ENCODE data around the gene SCYGR8.
A peak's percentile ranks its signal among the peaks of the same experiment; 100 is the strongest.

SCYGR8 gene

DNA sequence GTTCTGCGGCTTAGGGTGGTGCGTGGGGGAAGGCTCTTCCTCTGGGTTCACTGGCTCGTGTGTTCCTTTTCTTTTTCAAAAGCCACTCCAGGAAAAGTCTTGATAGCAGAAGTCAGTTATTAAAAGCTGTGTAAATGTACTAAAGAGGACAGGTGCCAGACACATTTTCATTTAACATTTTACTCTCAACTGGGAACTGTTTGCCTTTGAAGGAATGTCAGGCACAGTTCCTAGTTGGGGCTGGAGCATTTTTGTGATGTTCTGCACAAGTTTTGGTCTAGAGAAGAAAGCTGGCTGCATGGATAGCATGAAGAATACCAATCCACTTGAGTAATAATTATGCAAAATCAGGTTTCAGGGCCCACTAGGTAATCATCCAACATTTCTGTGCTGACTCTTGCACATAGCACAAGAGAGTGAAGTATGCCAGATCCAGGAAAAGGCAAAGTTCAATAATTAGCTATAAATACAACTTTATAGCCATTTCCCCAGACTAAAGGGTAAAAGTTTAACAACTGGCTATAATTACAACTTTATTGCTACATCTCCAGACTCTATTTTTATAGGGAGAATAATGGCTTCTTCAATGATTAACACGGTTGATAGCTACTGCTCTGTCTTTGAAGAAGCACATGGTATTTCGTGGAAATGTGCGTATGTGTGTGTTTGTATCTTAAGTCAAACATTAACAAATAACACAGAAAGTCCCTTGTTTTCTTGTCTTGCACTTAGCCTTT, 16.2 kb downstream of the SCYGR8 start:
- no peak for DNase-seq

- DNase-seq = no peak
These were observed 20.2 kb downstream of the SCYGR8 start for GRCh38 chr2:227765788-227766372.

GRCh38 chr2:227766373-227766883, 20.7 kb downstream of the SCYGR8 start:
- peak; percentile 93 for DNase-seq

GRCh38 chr2:227767830-227768229, 22.1 kb downstream of the SCYGR8 start:
- no peak for DNase-seq

- peak; percentile 93 for DNase-seq
These were observed 26.5 kb downstream of the SCYGR8 start for GRCh38 chr2:227772197-227772661.

DNA sequence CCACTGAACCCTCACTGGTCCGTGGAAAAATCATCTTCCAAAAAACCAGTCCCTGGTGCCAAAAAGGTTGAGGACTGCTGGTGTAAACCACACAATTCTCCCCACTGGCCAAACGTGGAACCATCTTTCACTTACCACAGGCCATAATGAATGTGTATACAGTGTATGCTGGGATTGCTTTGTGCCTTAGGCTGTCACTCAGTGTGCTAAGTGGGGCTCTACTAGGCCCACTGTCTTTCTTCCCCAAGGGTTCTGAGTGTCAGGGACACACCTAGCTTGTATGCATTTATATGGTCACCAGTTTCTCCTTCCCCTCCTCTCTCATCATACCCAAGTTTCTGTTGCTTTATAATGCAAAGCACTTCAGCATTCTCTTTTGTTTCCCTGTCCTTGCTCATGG, 27.2 kb downstream of the SCYGR8 start:
- DNase-seq = no peak

DNA sequence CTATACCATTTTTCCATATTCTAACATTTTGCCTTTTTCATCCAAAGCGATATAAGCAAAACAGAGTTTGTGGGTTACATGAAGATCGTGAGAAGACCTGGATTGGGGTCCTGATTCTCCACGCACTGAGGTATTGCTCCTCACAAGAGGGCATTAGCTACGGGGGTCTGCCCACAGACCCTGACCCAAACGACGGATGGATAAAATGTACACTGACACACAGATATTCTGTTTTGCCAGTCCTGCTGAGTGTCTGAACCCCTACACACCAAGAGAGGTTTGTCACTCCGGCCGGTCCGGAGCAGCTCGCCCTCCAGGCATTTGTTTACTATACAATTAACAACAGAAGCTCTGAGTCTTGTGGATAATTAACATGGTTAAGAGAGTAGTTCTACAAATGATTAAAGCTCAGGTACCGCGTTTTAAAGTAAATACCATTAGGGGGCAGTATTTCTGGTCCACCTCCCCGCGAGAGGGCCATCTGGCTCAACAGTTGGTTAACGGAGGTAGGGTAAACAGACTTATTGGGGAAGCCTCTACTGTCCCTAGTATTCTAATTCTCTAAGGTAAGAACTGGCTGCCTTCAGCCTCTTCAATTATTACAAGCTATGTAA, 28.4 kb downstream of the SCYGR8 start:
- DNase-seq = peak; percentile 11

DNA sequence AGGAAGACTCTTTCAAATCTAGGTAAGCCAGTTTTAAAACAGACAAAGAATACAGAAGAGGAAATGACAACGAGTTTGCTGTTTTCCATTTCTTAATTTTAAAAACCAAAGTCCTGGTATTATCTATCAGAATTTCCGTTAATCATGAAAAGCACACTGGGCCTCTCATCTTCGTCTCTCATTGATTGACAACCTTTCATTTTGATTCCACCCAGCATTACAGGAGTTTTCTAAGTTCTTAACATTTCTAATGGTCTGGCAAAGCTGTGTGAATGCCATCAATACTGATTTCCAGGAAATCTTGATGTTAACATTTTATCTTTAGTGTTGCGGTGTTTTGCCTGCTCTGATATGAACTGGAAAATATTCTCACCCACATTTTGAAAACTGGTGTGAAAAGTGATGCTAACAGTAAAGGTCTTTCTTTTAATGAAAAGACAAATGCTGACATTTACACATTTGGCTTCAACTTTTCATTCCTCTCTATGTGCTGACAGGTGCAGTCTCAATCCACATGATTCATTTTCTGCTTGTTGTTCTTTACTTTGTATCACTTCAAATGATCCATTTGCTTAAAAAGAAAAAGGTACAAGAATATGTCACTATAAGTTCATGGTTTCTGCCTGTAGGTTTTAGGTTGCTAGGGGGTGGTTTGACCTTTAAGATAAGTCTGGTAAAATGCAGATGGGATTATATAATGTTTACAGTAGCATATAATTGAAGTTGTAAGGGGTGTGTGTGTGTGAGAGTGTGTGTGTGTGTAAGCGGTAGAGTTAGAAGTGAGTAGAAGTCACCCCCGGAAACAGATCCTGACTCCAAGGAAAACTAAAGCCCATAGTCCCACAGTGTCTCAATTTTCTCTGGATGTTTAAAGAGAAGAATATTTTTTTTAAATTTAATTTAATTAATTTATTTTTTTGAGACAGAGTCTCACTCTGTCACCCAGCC, 29.5 kb downstream of the SCYGR8 start:
- DNase-seq = no peak

DNA sequence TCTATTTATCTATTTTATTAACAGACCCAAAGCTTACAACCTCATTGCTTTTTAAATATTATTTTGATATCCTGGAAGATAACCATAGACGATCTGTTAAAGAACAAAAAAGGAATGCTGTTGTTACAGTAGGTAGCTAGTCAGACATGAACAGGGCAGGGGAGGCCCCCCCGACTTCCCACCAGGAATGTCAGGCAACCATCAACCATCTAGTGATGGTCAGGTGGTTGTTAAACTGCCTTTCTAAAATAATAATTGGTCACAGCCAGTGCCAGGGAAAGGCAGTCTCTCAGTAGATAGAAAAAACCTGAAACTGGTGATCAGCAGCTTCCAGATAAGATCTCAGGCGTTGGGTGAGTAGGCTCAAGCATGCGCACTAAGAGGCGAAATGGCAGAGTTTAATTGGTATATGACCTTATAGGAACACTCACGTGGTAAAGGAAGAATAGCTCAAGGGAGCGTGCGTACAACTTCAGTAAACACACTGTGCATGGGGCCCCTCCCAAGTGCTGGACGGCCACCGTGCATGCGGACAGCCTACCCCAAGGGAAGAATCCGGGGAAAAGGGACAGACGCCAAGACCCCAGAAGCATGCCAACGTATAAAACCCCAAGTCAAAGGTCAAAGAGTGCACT, 35.4 kb downstream of the SCYGR8 start:
- no peak for DNase-seq

DNA sequence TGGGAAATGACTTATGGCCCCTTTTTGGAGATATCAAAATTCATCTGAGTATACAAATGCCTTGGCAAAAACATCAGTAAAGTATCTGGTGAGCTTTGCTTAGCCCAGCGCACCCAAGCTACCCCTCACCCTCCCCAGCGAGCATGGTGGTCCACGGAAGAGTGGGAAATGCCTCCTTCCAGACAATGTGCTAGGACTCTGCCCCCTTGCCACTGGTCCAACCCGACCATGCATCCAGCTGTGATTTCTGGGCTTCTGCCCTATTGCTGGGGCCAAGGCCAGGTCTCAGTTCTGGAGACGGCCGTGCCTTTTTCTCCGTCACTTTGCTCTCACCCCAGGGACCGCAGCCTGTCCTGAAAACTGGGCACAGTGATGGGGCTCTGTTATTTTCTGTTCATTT, 36.1 kb downstream of the SCYGR8 start:
- DNase-seq = no peak

- DNase-seq = no peak
These were observed 37.1 kb downstream of the SCYGR8 start for GRCh38 chr2:227782804-227783203.

DNA sequence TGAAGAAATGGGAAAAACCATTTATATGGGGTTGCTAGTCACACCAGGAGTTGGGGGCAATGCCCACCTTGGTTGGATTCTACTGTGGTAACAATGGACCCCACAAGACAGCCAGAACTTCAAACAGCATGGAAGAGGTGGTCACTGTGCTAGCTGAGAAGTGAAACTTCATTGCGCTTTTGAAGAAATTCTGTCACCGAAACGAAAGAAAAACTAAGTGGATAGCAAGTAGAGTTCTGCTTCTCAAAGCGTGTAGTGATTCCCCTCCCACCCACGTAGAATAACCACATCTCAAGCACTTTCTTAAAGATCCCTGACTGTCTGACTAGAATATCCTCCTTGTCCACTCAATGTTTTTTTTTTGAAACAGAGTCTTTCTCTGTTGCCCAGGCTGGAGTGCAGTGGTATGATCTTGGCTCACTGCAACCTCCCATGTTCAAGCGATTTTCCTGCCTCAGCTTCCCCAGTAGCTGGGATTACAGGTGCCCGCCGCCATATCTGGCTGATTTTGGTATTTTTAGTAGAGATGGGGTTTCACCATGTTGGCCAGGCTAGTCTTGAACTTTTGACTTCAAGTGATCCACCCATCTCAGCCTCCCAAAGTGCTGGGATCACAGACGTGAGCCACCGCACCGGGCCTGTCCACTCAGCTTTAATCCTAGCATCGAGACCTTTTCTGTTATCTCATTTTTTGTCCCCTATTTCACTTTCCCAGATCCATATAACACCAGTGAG, 37.9 kb downstream of the SCYGR8 start:
- DNase-seq = no peak

DNA sequence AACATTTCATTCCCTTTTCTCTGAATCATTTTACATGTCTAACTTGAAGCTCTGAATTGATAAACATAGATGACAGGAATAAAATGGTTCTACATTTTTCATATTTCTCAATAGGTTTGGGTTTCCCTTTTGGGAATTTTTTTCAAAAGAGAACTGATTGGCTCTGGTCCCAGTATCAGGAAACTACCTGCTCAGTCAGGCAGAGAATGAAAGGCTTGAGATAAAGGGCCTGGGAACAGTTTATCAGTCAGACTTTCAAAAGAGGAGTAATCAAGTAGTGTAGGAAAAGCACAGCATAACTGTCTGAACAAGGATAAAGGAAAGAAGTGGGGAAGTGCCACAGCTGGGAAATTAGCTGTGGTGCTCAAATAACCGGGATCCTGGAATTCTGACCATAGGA, 39.6 kb downstream of the SCYGR8 start:
- DNase-seq = no peak

GRCh38 chr2:227788561-227789018, 42.9 kb downstream of the SCYGR8 start:
- no peak for DNase-seq

DNA sequence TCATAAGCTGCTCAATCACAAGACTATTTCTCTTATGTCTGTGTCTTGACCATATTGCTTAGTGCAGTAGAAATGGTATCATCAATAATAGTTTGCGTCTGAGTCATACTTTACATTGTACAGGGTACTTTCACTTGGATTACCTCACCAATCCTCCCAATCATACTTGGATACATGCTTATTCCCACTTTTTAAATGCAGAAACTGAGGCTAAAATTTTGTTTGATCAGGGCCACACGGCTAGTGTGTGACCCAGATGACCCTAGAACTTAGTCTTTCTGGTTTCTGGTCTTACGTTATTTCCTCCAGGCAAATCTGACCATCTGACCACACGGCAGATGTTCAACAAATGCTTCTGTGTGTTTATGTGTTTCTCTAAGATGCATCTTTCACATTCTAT, 44.1 kb downstream of the SCYGR8 start:
- DNase-seq = no peak

DNA sequence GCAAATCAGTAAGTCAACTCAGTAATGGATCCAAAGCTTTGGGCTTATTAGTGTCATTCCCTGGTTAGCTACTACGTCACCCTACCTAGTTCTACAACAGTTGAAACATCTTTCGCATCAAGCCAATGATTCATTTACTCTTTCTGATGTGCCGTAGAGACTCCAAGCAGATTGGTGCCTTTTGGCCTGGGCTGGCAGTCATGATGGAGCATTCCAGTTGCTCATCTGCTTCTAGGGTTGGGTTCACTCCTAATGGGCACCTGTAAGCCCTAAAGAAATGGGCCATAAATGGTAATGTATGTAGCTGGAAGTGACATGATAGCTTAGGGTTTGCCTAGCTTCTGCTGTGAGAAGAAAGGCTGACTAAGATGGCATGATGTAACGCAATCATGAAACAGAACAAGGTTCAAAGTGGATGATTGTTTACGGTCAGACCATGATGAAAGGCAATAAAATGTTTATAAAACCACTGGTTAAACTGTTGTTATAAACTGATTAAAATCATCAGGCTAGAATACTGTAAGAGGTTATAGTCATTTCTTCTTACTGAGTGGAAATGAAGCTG, 47.5 kb downstream of the SCYGR8 start:
- no peak for DNase-seq

Measured in NCI-H510A treated with DMSO at 0.1 percent for 48 hours (cell line).